ENCODE measurements around the gene FOSL1. TPM values are rescaled to one million over a fixed set of nuclear protein-coding genes. Genes with fewer than 3 reads are reported as not detected.

FOSL1 gene
- total and polyA plus RNA-seq, 2 of the 13 experiments (the other 11 are each of a cell fraction or from before 2014, with no cell fraction given) = 4.0 to 4.1 TPM

- TF ChIP-seq TOE1 (CRISPR knock-in tag; IDR thresholded peaks at IDR 0.05) (peak; percentile 73; the same call in 1 of the 2 replicates), NONO (IDR thresholded peaks at IDR 0.05) (no peak), NONO (CRISPR knock-in tag; conservative IDR thresholded peaks at IDR 0.05) (peak; percentile 65), ZNF136 (CRISPR knock-in tag; IDR thresholded peaks at IDR 0.05; ENCODE audit: low read depth) (no peak), HMG20B (CRISPR knock-in tag; conservative IDR thresholded peaks at IDR 0.05) (peak; percentile 65; the same call in 1 of the 2 replicates), NFIB (CRISPR knock-in tag; IDR thresholded peaks at IDR 0.05; ENCODE audit: borderline replicate concordance) (no peak), ZNF33B (CRISPR knock-in tag; IDR thresholded peaks at IDR 0.05) (peak; percentile 65; the same call in 1 of the 2 replicates), ZNF580 (CRISPR knock-in tag; IDR thresholded peaks at IDR 0.05; ENCODE audit: borderline replicate concordance, low read depth) (peak; percentile 73; the same call in 1 of the 2 replicates), ZHX2 (IDR thresholded peaks at IDR 0.05; ENCODE audit: low read depth) (no peak), ZHX2 (CRISPR knock-in tag; IDR thresholded peaks at IDR 0.05; ENCODE audit: borderline replicate concordance) (no peak; the same call in 1 of the 2 replicates), ZNF720 (CRISPR knock-in tag; IDR thresholded peaks at IDR 0.05) (no peak), MED13 (CRISPR knock-in tag; IDR thresholded peaks at IDR 0.05) (peak; percentile 74), ZNF781 (CRISPR knock-in tag; IDR thresholded peaks at IDR 0.05; ENCODE audit: borderline replicate concordance, not compliant biosample characterization) (no peak), ZBTB14 (CRISPR knock-in tag; IDR thresholded peaks at IDR 0.05) (peak; percentile 59), ARNT (IDR thresholded peaks at IDR 0.05) (no peak), KLF12 (CRISPR knock-in tag; IDR thresholded peaks at IDR 0.05; ENCODE audit: borderline replicate concordance) (peak; percentile 81; the same call in 1 of the 2 replicates), ZNF652 (CRISPR knock-in tag; IDR thresholded peaks at IDR 0.05; ENCODE audit: borderline replicate concordance, low read depth) (peak; percentile 52; the same call in 1 of the 2 replicates), GLI4 (CRISPR knock-in tag; IDR thresholded peaks at IDR 0.05; ENCODE audit: borderline replicate concordance) (0 out of 2 replicates have a peak, but pooled peaks have one; percentile 32), NR2F1 (CRISPR knock-in tag; IDR thresholded peaks at IDR 0.05) (no peak), ISX (CRISPR knock-in tag; conservative IDR thresholded peaks at IDR 0.05) (no peak), HNRNPK (IDR thresholded peaks at IDR 0.05; ENCODE audit: low read depth, low read length, poor library complexity, severe bottlenecking) (peak; percentile 69), ZNF432 (CRISPR knock-in tag; IDR thresholded peaks at IDR 0.05; ENCODE audit: borderline replicate concordance) (no peak), ZNF670 (CRISPR knock-in tag; IDR thresholded peaks at IDR 0.05; ENCODE audit: borderline replicate concordance) (no peak), ZNF850 (CRISPR knock-in tag; conservative IDR thresholded peaks at IDR 0.05) (no peak), ZNF235 (CRISPR knock-in tag; IDR thresholded peaks at IDR 0.05; ENCODE audit: borderline replicate concordance) (peak; percentile 61; the same call in 1 of the 2 replicates)
Observed at GRCh38 chr11:65919141-65919572, 19.0 kb upstream of the FOSL1 start, which contains the start of gene DRAP1 (continued).
